ENCODE data around the gene AP3B1.
"Not testable (repeated sequence)": the region's sequence is repeated elsewhere in the genome, so short reads cannot be mapped to it uniquely, and the experiment has no call there.

- TF ChIP-seq, protein P1, sequence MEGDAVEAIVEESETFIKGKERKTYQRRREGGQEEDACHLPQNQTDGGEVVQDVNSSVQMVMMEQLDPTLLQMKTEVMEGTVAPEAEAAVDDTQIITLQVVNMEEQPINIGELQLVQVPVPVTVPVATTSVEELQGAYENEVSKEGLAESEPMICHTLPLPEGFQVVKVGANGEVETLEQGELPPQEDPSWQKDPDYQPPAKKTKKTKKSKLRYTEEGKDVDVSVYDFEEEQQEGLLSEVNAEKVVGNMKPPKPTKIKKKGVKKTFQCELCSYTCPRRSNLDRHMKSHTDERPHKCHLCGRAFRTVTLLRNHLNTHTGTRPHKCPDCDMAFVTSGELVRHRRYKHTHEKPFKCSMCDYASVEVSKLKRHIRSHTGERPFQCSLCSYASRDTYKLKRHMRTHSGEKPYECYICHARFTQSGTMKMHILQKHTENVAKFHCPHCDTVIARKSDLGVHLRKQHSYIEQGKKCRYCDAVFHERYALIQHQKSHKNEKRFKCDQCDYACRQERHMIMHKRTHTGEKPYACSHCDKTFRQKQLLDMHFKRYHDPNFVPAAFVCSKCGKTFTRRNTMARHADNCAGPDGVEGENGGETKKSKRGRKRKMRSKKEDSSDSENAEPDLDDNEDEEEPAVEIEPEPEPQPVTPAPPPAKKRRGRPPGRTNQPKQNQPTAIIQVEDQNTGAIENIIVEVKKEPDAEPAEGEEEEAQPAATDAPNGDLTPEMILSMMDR (IDR thresholded peaks at IDR 0.05; ENCODE audit: poor library complexity): not testable (repeated sequence)
- TF ChIP-seq EZH2 (IDR thresholded peaks at IDR 0.05; ENCODE audit: borderline replicate concordance): not testable (repeated sequence)
Measured at GRCh38 chr5:78070691-78071090, 223.8 kb downstream of the AP3B1 start.
